Neural crest cell (in vitro differentiated cells): Measurements from ENCODE around the gene TPSAB1. TPM values are rescaled to one million over a fixed set of nuclear protein-coding genes. Genes with fewer than 3 reads are reported as not detected.

Experiments used
- DNase-seq: peaks from one replicate; pipeline ENCODE4 v3.0.0; 2021; ENCODE audit warnings: low read depth, mixed read lengths, low spot score
- H3K27ac Mint-ChIP-seq: one replicate; pipeline ENCODE4 v1.8.0; 2021; ENCODE audit warnings: mild to moderate bottlenecking, mixed read lengths; ENCODE audit not compliant: unreplicated experiment
- H3K27me3 Mint-ChIP-seq: 2 replicates; pipeline ENCODE4 v1.8.0; 2021; ENCODE audit warnings: low read depth, mild to moderate bottlenecking, mixed read lengths
- H3K36me3 Mint-ChIP-seq: 2 replicates; pipeline ENCODE4 v1.8.0; 2021; ENCODE audit warnings: low read depth, mild to moderate bottlenecking, mixed read lengths
- H3K4me1 Mint-ChIP-seq: 2 replicates; pipeline ENCODE4 v1.8.0; 2021; ENCODE audit warnings: mixed read lengths
- H3K4me3 Mint-ChIP-seq: one replicate; pipeline ENCODE4 v1.8.0; 2021; ENCODE audit warnings: mild to moderate bottlenecking, mixed read lengths
- H3K9me3 Mint-ChIP-seq: 2 replicates; pipeline ENCODE4 v1.8.0; 2021; ENCODE audit warnings: mixed read lengths
- total RNA-seq: library from RNA; stranded (reverse); gene quantifications from 2 replicates; pipeline ENCODE4 v1.2.1, GENCODE V29; 2021
- TF ChIP-seq, protein P1 (sequence below): fragments of 200-600 bp; sonication (generic); conservative IDR thresholded peaks from 2 replicates; pipeline ENCODE4 v1.5.0; 2021; ENCODE audit warnings: antibody characterized with exemption, mild to moderate bottlenecking

Gene TPSAB1
- total RNA-seq, 1 donor from 2014 or later, result not detected

DNA sequence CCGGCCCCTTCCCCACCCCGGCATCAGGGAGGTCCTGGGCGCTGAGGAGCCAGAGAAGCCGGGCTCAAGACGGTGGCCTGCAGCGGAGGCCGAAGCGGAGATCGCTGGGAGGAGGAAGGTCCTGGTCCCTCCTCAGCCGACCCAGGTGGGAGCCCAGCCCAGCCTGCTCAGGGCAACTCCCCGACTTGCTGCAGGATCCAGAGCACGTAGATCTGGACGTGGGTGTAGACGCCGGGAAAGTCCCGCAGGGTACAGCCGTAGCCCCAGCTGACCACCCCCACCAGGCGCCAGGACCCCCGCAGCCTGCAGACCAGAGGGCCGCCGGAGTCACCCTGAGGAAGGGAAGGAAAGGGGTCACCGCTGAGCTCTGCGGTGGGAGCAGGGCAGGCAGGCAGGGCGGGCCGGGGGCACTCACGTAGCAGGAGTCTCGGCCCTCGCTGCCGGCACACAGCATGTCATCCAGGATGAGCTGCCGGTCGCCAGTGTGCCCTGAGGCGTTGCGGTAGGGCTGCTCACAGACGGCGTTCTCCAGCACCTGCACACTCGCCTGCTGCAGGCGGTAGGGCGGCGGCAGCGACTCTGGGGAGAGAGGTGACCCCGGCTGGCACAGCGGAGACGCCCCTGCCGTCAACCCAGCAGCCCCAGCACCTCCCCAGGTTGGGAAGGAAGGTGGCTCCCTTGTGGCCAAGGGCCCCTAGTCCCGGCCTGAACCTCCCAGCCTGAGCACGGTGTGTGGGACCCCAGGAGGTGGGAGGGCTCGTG, 20.8 kb downstream of the TPSAB1 start:
- no peak for DNase-seq
- no peak overlapping the region for H3K4me3 Mint-ChIP-seq
- peaks cover 3% of the 10 kb centered on the region for H3K9me3 Mint-ChIP-seq
- peaks cover 14% of the 10 kb centered on the region for H3K27me3 Mint-ChIP-seq
- H3K27ac Mint-ChIP-seq, result no peak overlapping the region
- TF ChIP-seq, protein P1, sequence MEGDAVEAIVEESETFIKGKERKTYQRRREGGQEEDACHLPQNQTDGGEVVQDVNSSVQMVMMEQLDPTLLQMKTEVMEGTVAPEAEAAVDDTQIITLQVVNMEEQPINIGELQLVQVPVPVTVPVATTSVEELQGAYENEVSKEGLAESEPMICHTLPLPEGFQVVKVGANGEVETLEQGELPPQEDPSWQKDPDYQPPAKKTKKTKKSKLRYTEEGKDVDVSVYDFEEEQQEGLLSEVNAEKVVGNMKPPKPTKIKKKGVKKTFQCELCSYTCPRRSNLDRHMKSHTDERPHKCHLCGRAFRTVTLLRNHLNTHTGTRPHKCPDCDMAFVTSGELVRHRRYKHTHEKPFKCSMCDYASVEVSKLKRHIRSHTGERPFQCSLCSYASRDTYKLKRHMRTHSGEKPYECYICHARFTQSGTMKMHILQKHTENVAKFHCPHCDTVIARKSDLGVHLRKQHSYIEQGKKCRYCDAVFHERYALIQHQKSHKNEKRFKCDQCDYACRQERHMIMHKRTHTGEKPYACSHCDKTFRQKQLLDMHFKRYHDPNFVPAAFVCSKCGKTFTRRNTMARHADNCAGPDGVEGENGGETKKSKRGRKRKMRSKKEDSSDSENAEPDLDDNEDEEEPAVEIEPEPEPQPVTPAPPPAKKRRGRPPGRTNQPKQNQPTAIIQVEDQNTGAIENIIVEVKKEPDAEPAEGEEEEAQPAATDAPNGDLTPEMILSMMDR, result no peak
- H3K36me3 Mint-ChIP-seq, result no peaks in the 10 kb centered on the region
- H3K4me1 Mint-ChIP-seq, result no peaks in the 10 kb centered on the region

DNA sequence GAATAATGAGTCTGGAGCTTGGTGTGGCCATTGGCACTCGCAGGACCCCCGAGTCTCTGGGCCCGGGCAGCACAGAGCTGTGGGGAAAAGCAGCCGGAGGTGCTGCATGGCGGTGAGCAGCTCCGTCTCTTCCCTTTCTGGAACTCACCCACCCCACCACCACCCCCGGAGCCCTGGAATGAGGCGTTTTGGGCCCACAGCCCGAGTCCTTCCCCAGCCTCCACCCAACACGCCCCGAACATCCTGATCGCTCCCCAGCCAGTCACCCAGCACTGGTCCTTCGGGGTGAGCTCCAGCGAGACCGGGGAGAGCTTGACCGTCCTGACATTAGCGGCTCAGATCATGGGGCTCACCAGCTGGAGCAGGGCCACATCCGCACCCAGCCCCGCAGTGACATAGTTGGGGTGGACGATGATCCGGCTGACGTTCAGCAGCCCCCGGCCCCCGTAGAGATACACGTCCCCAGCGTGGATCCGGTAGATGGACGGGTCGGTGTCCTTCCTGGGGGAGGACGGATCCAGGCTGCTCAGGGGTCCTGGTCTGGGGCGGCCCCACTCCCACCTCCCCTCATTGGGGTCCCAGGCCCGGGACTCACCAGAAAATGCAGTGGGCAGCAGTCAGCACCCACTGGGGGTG, 21.8 kb downstream of the TPSAB1 start:
- no peak overlapping the region for H3K27ac Mint-ChIP-seq
- H3K27me3 Mint-ChIP-seq, result peaks cover 14% of the 10 kb centered on the region
- no peak for DNase-seq
- H3K9me3 Mint-ChIP-seq, result peaks cover 3% of the 10 kb centered on the region
- H3K4me3 Mint-ChIP-seq, result no peak overlapping the region
- TF ChIP-seq, protein P1, result no peak
- H3K36me3 Mint-ChIP-seq, result no peaks in the 10 kb centered on the region
- no peaks in the 10 kb centered on the region for H3K4me1 Mint-ChIP-seq

DNA sequence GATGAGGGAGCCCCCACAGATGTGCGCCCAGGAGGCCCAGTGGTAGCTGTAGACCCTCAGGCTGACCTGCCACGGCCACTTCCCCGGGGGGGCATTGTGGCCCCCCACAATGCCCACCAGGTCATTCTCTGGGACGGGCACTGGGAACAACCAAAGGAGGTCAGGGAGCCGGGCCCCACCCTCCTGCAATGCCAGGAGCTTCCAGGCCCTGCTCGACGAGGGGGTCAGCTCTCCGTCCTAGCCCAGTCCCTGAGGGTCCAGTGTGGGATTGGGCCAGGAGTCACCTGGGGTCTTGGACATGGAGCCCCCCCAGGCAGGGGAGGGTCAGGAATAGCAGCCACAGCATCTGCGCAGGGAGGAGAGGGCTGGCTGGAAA, 22.3 kb downstream of the TPSAB1 start:
- peaks cover 14% of the 10 kb centered on the region for H3K27me3 Mint-ChIP-seq
- H3K36me3 Mint-ChIP-seq, result no peaks in the 10 kb centered on the region
- no peak overlapping the region for H3K27ac Mint-ChIP-seq
- H3K4me3 Mint-ChIP-seq, result no peak overlapping the region
- no peak for DNase-seq
- TF ChIP-seq, protein P1, result no peak
- H3K9me3 Mint-ChIP-seq, result peaks cover 3% of the 10 kb centered on the region
- no peaks in the 10 kb centered on the region for H3K4me1 Mint-ChIP-seq

DNA sequence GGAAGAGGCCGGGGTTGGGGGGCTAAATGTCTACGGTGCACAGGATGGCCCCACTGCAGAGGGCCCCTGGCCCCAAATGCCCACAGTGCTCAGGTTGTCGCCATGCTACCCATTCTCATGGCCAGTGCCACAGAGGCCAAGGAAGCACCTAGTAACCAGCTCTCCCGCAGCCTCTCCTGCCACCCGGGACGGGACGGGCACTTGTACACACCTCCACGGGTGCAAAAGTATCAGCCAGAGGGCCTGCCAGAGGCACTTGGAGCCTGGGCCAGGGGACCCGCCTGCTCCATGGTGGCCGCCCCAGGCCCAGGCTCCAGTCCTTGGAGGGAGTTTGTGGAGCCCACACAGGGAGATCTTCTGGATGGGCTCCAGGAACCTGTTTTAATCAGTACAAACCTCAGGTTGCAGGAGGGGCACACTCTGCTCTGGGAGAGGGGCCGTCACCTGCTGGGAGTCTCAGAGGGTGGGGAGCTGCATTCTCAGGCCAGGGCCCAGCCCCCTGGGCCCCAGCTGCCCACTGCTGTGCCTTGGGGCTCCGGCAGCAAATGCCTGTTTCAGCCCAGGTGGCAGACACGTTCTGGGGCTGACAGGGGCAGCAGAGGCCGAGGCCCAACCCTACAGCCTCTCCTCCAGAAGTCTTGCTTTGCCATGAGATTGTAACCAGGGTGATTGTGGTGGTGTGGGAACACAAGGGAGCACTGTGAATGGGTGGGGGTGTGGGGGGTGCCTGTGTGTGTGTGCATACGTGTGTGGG, 23.3 kb downstream of the TPSAB1 start:
- no peaks in the 10 kb centered on the region for H3K4me1 Mint-ChIP-seq
- H3K4me3 Mint-ChIP-seq, result no peak overlapping the region
- no peak for DNase-seq

More for the DNA sequence above, 23.3 kb downstream of the TPSAB1 start:
- peaks cover 3% of the 10 kb centered on the region for H3K9me3 Mint-ChIP-seq
- H3K27ac Mint-ChIP-seq, result no peak overlapping the region
- peaks cover 14% of the 10 kb centered on the region for H3K27me3 Mint-ChIP-seq
- TF ChIP-seq, protein P1, result no peak
- H3K36me3 Mint-ChIP-seq, result no peaks in the 10 kb centered on the region
